Spleen (tissue), 11 donors: ENCODE measurements around the gene STN1. TPM values are rescaled to one million over a fixed set of nuclear protein-coding genes. Genes with fewer than 3 reads are reported as not detected.

Experiments used
- DNase-seq: peaks from one replicate; pipeline ENCODE4 v3.0.0-alpha.2; 2020
- H3K27ac ChIP-seq, 8 donors: fragments of 200-600 bp; sonication (generic) in 7 of 8; 1 replicate in 4 of 8; 2 replicates in 4 of 8; pipeline versions ENCODE4 v1.5.0 to v1.8.0; 2016 to 2021; ENCODE audit warnings: inconsistent platforms in 4 of 8, mild to moderate bottlenecking in 4 of 8, moderate library complexity in 1 of 8
- H3K27me3 ChIP-seq, 7 donors: fragments of 200-600 bp; sonication (generic) in 6 of 7; replicated peaks in 1 of 7; 1 replicate in 4 of 7; 2 replicates in 3 of 7; pipeline versions ENCODE4 v1.5.0 to v1.8.0; 2016 to 2021; ENCODE audit warnings: inconsistent platforms in 3 of 7, mild to moderate bottlenecking in 1 of 7
- H3K36me3 ChIP-seq, 6 donors: fragments of 200-600 bp; sonication (generic) in 5 of 6; 1 replicate in 4 of 6; 2 replicates in 2 of 6; pipeline versions ENCODE4 v1.5.0 to v1.8.0; 2016 to 2021; ENCODE audit warnings: inconsistent platforms in 2 of 6
- H3K4me1 ChIP-seq, 6 donors: fragments of 200-600 bp; sonication (generic) in 5 of 6; 1 replicate in 3 of 6; 2 replicates in 3 of 6; pipeline versions ENCODE4 v1.5.0 to v1.8.0; 2016 to 2021; ENCODE audit warnings: inconsistent platforms in 3 of 6
- H3K4me3 ChIP-seq, 8 donors: fragments of 200-600 bp; sonication (generic) in 7 of 8; 1 replicate in 4 of 8; 2 replicates in 4 of 8; pipeline versions ENCODE4 v1.5.0 to v1.8.0; 2016 to 2021; ENCODE audit warnings: inconsistent platforms in 4 of 8, mild to moderate bottlenecking in 4 of 8, moderate library complexity in 2 of 8
- H3K9me3 ChIP-seq, 8 donors: fragments of 200-600 bp; sonication (generic) in 7 of 8; 1 replicate in 4 of 8; 2 replicates in 4 of 8; pipeline versions ENCODE4 v1.5.0 to v1.8.0; 2016 to 2021; ENCODE audit warnings: inconsistent platforms in 4 of 8
- POLR2A ChIP-seq, 3 donors: fragments of 450-650 bp; IDR thresholded peaks; one replicate each; pipeline ENCODE4 v1.5.1; 2017; ENCODE audit warnings: antibody characterized with exemption in 3 of 3, mild to moderate bottlenecking in 1 of 3
- POLR2AphosphoS5 ChIP-seq, 3 donors: sonication (generic); formaldehyde crosslinking; IDR thresholded peaks; one replicate each; pipeline ENCODE4 v1.5.1; 2017; ENCODE audit warnings: antibody characterized with exemption in 3 of 3
- WGBS, 5 donors: extraction: QIAGEN DNeasy Blood & Tissue Kit in 3 of 5; methylation state at CpG; one replicate each; pipeline versions ENCODE4 v1.1.5 to v1.1.7; 2013 to 2018; 5-methylcytosine and 5-hydroxymethylcytosine counted together
- intact Hi-C: fragments of 100-400 bp; cut with DNase I; formaldehyde crosslinking; loops from one replicate; pipeline ENCODE4 v1.15.0; 2023; ENCODE audit warnings: low total_unique reads
- polyA plus RNA-seq, 3 donors: library from polyadenylated mRNA; stranded (reverse); fragments of 200-250 nt; gene quantifications; one replicate each; pipeline ENCODE4 v1.2.1, GENCODE V29; 2013
- total RNA-seq, 7 donors: library from RNA; depleted of rRNA in 3 of 7; stranded (reverse); fragments of >200 nt in 3 of 7; fragmentation: NEBNext Ultra II Directional in 4 of 7; extraction: Animal tissue kit (Norgen Biotek cat#: 25700) in 4 of 7; gene quantifications; one replicate each; pipeline versions ENCODE4 v1.1.0 to v1.2.1, GENCODE V29; 2016 to 2021
- TF ChIP-seq, protein P1 (sequence below), 11 experiments: fragments of 200-600 bp in 7 of 11; fragments of 450-650 bp in 4 of 11; sonication (generic) in 4 of 11; IDR thresholded peaks in 8 of 11; conservative IDR thresholded peaks in 3 of 11; 1 replicate in 7 of 11; 2 replicates in 4 of 11; pipeline versions ENCODE4 v1.4.0 to v1.8.0; 2016 to 2021; ENCODE audit warnings: antibody characterized with exemption in 11 of 11, inconsistent platforms in 4 of 11, mild to moderate bottlenecking in 1 of 11
- donor health status: healthy with polysubstance abuse.
- donor health status: DM: no; HTN: no; CAD: no; lungs with moderate emphysema.
- donor health status: DM: no; HTN: no; CAD: no.
- donor health status: Bipolar disorder and iron deficiency.
- donor health status: healthy.
- donor health status: DM: no; HTN: no; CAD: no.
- donor health status: DM: yes; HTN: yes; CAD: no.

STN1 gene
- total and polyA plus RNA-seq, 10 donors, result 14.2 to 27.7 (median 22.3) TPM

DNA sequence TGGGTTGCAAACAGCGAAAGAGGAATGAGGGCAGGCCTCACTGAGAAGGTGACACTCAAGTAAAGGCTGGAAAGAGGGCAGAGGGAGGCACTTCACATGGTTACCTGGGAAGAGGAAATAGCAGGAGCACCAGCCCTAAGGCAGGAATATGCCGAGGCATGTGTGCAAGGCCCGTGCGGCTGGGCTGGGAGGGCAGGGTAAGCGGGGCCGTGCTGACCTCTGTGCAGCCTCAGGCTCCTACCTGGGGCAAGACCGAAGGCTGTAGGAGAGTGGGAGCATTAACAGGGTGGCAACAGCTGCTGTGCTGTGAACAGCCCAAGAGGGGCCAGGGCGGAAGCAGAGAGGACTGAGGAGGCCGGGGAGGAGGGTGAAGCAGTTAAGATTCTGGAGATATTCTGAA, 38.6 kb downstream of the STN1 start:
- TF ChIP-seq POLR2AphosphoS5 (IDR thresholded peaks at IDR 0.05) (no peak), POLR2A (IDR thresholded peaks at IDR 0.05) (no peak)
- TF ChIP-seq, protein P1, sequence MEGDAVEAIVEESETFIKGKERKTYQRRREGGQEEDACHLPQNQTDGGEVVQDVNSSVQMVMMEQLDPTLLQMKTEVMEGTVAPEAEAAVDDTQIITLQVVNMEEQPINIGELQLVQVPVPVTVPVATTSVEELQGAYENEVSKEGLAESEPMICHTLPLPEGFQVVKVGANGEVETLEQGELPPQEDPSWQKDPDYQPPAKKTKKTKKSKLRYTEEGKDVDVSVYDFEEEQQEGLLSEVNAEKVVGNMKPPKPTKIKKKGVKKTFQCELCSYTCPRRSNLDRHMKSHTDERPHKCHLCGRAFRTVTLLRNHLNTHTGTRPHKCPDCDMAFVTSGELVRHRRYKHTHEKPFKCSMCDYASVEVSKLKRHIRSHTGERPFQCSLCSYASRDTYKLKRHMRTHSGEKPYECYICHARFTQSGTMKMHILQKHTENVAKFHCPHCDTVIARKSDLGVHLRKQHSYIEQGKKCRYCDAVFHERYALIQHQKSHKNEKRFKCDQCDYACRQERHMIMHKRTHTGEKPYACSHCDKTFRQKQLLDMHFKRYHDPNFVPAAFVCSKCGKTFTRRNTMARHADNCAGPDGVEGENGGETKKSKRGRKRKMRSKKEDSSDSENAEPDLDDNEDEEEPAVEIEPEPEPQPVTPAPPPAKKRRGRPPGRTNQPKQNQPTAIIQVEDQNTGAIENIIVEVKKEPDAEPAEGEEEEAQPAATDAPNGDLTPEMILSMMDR (IDR thresholded peaks at IDR 0.05 in 8 of 11, conservative IDR thresholded peaks at IDR 0.05 in 3 of 11), result no peak
- Histone ChIP-seq H3K27ac (no peak overlapping the region), H3K27me3 (no peaks in the 10 kb centered on the region), H3K4me3 (no peak overlapping the region), H3K9me3 (no peaks in the 10 kb centered on the region), H3K36me3 (peaks cover 7 to 91% (median 62%) of the 10 kb centered on the region in 6 donors), H3K4me1 (peaks cover 0 to 1% (median 0%) of the 10 kb centered on the region in 6 donors)
- DNase-seq, result no peak
- WGBS, 5 donors, result 84 to 94% (median 91%) methylated on average over 9 of the region's 9 CpGs
- intact Hi-C loops, result no loop called here

DNA sequence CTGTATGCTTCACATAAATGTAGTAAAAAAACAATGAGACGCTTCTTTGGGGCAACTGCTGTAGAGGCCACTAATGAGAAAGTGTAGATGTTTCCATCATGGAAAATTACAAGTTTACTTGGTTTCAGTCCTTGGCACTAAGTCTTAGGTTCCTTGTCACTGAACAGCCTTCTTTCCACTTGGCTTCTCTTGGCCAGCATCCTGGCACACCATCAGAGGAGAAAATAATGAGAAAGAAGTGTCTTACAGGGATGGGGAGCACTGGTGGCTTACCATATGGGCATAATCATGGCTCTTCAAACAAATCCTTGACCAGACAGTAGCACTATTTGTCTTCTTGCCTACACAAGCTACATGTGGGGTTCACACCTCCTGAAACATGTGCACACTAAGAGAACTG, 40.1 kb downstream of the STN1 start:
- DNase-seq, result no peak
- Histone ChIP-seq H3K36me3 (peaks cover 7 to 91% (median 62%) of the 10 kb centered on the region in 6 donors), H3K27me3 (no peaks in the 10 kb centered on the region), H3K27ac (no peak overlapping the region), H3K4me3 (no peak overlapping the region), H3K4me1 (no peaks in the 10 kb centered on the region), H3K9me3 (no peaks in the 10 kb centered on the region)
- intact Hi-C loops, result no loop called here
- TF ChIP-seq, protein P1 (IDR thresholded peaks at IDR 0.05 in 8 of 11, conservative IDR thresholded peaks at IDR 0.05 in 3 of 11), result no peak
- TF ChIP-seq POLR2A (IDR thresholded peaks at IDR 0.05) (no peak), POLR2AphosphoS5 (IDR thresholded peaks at IDR 0.05) (no peak)
- WGBS, 5 donors, result 88 to 100% (median 95%) methylated on average over 1 of the region's 1 CpG

DNA sequence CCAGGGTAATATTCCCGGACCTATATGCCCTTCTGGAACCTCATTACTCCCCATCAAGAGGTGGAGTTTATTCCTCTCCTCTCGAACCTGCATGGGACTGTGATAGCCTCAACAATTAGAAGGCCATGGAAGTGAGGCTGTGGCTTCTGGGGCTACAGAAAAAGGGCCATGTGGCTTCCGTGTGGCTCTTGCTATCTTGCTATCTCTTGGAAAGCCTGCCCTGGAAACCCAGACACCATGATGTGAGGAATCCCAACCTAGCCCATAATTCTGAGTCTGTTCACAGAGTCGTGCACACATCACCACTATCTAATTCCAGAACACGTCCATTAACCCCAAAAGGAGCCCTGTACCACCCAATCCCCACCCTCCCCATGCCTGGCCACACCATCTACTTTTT, 41.8 kb downstream of the STN1 start:
- Histone ChIP-seq H3K4me3 (no peak overlapping the region), H3K27me3 (no peaks in the 10 kb centered on the region), H3K4me1 (no peaks in the 10 kb centered on the region), H3K27ac (no peak overlapping the region), H3K9me3 (no peaks in the 10 kb centered on the region), H3K36me3 (peaks cover 7 to 89% (median 47%) of the 10 kb centered on the region in 6 donors)
- DNase-seq, result no peak
- intact Hi-C loops, result no loop called here
- no peak for TF ChIP-seq POLR2A (IDR thresholded peaks at IDR 0.05)
- TF ChIP-seq, protein P1 (IDR thresholded peaks at IDR 0.05 in 8 of 11, conservative IDR thresholded peaks at IDR 0.05 in 3 of 11), result no peak
- TF ChIP-seq POLR2AphosphoS5 (IDR thresholded peaks at IDR 0.05), result no peak
- WGBS, 5 donors, result 91 to 94% (median 94%) methylated on average over 5 of the region's 5 CpGs

- Histone ChIP-seq H3K36me3 (peaks cover 7 to 75% (median 33%) of the 10 kb centered on the region in 6 donors), H3K4me3 (no peak overlapping the region), H3K27ac (no peak overlapping the region), H3K9me3 (no peaks in the 10 kb centered on the region), H3K4me1 (no peaks in the 10 kb centered on the region), H3K27me3 (no peaks in the 10 kb centered on the region)
- 87 to 94% (median 90%) methylated on average over 6 of the region's 6 CpGs for WGBS, 5 donors
- TF ChIP-seq, protein P1 (IDR thresholded peaks at IDR 0.05 in 8 of 11, conservative IDR thresholded peaks at IDR 0.05 in 3 of 11), result no peak
- no peak for TF ChIP-seq POLR2A (IDR thresholded peaks at IDR 0.05)
- TF ChIP-seq POLR2AphosphoS5 (IDR thresholded peaks at IDR 0.05), result no peak
- intact Hi-C loops, result no loop called here
- DNase-seq, result no peak
These were observed 43.3 kb downstream of the STN1 start for GRCh38 chr10:103874730-103875129.
